Measurements from ENCODE around the gene MRPL22. TPM values are rescaled to one million over a fixed set of nuclear protein-coding genes. Genes with fewer than 3 reads are reported as not detected.
"Not testable (repeated sequence)": the region's sequence is repeated elsewhere in the genome, so short reads cannot be mapped to it uniquely, and the experiment has no call there.

MRPL22 gene
- total RNA-seq, 1 experiment from 2014 or later = 104 TPM

DNA sequence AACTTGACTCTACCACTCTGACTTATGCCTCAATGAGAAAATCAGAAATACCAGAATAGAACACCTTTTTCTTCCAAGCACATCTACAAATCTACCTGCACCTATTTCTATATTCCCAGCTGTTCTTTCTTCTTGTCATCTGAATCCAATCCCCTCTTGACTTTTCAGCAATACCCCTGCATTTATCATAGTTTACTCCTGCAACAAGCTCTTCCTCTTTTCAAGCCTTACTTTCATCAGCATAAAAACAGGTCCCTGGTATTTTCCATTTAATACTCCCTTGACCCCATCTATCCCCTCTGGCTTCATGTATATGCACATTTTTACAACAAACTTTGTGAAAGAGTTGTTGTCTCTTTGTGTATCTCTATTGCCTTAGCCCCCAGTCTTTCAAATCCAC, 6.0 kb upstream of the MRPL22 start:
- H3K9me3 ChIP-seq = no peaks in the 10 kb centered on the region
- peaks cover 51% of the 10 kb centered on the region for H3K36me3 ChIP-seq
- H3K27me3 ChIP-seq = no peaks in the 10 kb centered on the region
- no peak for DNase-seq
- H3K4me3 ChIP-seq = no peak overlapping the region

DNA sequence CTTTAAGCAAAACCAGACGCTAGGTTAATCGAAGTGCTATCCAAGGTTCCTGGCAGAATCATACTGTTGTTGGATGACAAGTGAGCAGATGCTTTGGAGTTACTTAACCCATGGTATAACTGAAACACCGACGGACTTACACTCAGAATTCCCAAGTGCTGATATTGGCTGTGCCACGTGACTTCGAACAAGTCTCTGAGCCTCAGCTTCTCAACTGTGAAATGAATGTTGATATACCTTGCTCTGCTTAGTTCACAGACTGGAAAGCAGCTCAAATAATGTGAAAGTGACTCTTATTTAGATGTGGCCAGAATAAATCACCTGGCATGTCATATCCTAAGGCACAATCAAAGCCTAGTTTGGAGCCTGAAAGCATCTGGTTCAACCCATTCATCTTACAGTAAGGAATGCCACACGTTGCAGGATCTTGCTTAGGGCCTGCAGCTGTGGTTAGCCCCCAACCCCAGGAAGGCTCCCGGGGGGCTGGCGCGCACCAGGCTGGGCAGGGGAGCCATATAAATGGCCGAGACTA, 3.6 kb upstream of the MRPL22 start:
- DNase-seq = no peak

DNA sequence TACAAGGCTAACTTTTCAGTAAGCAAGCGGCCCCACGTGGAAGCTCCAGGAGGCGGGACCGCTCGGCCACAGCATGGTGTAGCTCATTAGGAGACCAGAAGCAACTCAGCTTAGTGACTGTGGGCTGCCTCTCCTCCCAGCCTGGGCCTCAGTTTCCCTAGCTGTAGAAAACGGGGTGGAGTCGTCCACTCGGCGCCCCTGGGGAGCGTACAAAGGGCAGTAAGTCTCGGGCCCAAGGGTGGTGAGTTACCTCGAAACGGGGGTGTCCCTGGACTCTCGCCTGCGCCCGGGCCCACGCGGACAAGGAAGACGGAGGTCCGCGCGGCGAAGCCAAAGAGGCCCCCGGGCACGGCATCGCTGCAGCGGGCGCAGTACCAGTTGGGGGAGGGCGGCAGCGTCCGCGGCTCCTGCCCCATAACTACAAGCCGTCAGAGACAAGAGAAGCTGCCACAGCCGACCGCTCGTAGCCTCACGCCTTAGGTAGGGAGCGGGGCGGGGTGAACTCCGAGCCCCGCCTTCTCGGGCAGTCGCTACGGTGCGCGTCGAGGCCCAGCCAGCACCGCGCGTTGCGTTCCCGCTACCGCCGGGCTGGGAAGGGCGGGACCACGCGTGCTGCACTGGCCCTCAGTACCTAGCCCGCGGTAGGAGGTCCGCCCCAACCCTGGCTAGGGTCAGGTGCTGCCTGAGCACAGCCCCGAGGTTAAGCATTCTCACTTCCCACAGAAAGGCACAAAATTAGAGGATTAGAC, 3.0 kb upstream of the MRPL22 start, which contains the start of gene GEMIN5:
Gene GEMIN5, minus strand, starts transcription at position 494 of the 749 bp plus-strand sequence. Its CDS starts 78 bp downstream, at position 416.
- peak; percentile 93 for DNase-seq
- H3K27me3 ChIP-seq = no peaks in the 10 kb centered on the region
- H3K36me3 ChIP-seq = peaks cover 26% of the 10 kb centered on the region
- H3K9me3 ChIP-seq = no peaks in the 10 kb centered on the region
- H3K4me3 ChIP-seq = peak within 1 kb of the TSS; percentile 80

More for the DNA sequence above, 3.6 kb upstream of the MRPL22 start:
- H3K36me3 ChIP-seq = peaks cover 28% of the 10 kb centered on the region
- no peaks in the 10 kb centered on the region for H3K27me3 ChIP-seq
- H3K4me3 ChIP-seq = peak overlapping the region; percentile 80
- no peaks in the 10 kb centered on the region for H3K9me3 ChIP-seq

DNA sequence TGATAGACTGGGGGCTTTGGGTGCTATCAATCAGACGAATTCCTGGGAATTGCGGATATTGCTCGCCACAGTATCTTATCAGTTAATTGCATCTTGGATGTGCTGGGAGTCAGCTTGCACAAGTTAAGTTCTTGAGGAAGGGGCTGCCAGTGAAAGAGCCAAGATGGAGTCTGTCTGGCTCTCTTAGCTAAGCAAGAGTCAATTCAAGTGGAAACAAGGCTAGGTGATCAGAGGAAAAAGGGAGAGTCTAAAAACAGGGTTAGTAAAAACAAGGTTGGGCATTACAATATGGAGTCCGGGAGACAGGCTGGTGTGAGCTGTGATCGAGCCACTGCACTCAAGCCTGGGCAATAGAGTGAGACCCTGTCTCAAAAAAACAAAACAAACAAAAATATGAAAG, 1.5 kb upstream of the MRPL22 start:
- not testable (repeated sequence) for H3K9me3 ChIP-seq, H3K4me3 ChIP-seq, DNase-seq, H3K27me3 ChIP-seq
- peaks cover 17% of the 10 kb centered on the region for H3K36me3 ChIP-seq

DNA sequence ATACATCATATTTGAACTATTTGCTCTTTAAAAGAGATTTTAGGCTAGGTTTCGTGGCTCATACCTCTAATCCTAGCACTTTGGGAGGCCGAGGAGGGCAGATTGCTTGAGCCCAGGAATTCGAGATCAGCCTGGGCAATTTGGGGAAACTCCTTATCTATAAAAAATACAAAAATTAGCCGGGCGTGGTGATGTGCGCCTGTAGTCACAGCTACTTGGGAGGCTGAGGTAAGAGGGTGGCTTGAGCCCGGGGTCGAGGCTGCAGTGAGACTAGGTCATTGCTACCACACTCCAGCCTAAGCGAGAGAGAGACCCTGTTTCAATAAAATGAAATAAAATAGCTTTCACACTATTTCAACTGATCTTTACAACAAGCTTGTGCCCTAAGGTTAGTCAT, 500 bp upstream of the MRPL22 start:
- Histone ChIP-seq H3K9me3 (no peaks in the 10 kb centered on the region), H3K36me3 (peaks cover 13% of the 10 kb centered on the region), H3K4me3 (peak overlapping the region; percentile 74), H3K27me3 (no peaks in the 10 kb centered on the region)
- DNase-seq = no peak

DNA sequence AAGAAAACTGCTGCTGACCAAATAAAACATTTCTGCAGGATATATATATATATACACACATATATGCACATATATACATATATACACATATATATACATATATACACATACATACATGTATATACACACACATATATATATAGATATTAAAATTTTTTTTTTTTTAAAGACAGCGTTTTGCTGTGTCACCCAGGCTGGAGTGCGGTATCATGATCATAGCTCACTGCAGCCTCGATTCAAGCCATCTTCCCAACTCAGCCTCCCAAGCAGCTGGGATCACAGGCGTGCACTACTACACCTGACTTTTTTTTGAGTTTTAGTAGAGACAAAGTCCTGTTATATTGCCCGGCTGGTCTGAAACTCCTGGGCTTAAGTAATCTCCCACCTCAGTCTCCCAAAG, 2.7 kb downstream of the MRPL22 start:
- no peaks in the 10 kb centered on the region for H3K9me3 ChIP-seq
- no peaks in the 10 kb centered on the region for H3K27me3 ChIP-seq
- H3K4me3 ChIP-seq = no peak overlapping the region
- DNase-seq = no peak
- peaks cover 26% of the 10 kb centered on the region for H3K36me3 ChIP-seq

DNA sequence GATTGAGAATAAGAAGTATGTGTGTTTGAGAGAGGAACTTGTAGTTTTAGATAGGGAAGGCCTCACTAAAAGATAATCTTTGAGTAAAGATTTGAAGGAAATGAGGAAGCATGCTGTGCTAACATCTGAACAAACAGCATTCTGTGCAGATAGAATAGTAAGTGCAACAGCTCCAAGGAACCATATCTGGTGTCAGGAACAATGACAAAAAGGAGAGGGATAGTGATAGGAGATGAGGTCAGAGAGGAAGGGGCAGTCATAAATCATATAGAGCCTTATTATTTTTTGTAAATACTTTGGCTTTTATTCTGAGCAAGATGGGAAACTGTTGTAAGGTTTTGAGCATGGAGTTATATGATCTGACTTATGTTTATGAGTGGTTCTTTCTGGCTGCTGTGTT, 3.8 kb downstream of the MRPL22 start:
- DNase-seq = no peak
- Histone ChIP-seq H3K27me3 (no peaks in the 10 kb centered on the region), H3K4me3 (no peak overlapping the region), H3K9me3 (no peaks in the 10 kb centered on the region), H3K36me3 (peaks cover 30% of the 10 kb centered on the region)

DNA sequence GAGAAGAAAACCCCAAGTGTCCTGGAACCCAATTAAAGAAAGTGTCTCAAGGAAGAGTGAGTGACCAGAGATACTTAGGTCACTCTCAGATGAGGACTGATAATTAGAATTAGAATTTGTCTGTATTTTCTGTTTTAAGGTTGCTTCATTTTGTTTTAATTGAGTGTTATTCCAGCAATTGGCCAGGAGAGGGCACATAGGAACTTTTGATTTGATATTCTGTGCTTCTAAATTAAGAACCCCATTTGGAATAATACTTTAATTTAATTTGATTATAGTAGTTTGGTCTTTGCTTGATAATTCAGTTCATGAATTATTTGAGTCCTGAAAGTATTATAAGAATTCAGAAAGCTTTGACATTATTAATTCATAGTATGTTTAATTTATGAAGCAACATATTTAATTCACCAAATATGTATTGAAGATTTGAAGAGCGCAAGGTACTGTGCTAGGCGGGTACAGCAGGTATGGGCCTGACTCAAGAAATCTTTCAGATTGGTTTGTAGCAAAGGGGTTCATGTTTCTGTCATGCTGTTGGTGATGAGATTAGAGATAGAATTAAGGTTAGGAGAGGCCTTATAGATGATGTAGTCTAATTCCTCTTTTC, 4.9 kb downstream of the MRPL22 start:
- Histone ChIP-seq H3K27me3 (no peaks in the 10 kb centered on the region), H3K36me3 (peaks cover 34% of the 10 kb centered on the region), H3K9me3 (no peaks in the 10 kb centered on the region), H3K4me3 (no peak overlapping the region)
- DNase-seq = no peak

DNA sequence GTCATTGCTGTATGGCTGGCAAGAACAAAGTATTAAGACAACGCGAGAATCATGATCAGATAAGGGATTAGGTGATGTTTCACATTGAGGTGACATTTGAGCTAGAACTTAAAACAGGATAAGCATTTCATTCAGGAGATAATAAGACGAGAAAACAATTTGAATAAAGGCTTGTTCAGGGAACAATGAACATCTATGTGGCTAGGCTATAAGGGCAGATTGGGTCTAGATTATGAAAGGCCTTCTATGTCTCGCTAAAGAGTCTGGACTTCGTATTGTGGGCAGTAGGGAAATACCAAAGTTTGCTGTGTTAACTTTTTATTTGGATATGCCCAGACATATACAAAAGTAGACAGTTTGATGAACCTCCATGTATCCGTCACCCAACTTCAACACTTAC, 6.9 kb downstream of the MRPL22 start:
- H3K36me3 ChIP-seq = peaks cover 35% of the 10 kb centered on the region
- H3K9me3 ChIP-seq = no peaks in the 10 kb centered on the region
- DNase-seq = no peak
- no peak overlapping the region for H3K4me3 ChIP-seq
- H3K27me3 ChIP-seq = no peaks in the 10 kb centered on the region

DNA sequence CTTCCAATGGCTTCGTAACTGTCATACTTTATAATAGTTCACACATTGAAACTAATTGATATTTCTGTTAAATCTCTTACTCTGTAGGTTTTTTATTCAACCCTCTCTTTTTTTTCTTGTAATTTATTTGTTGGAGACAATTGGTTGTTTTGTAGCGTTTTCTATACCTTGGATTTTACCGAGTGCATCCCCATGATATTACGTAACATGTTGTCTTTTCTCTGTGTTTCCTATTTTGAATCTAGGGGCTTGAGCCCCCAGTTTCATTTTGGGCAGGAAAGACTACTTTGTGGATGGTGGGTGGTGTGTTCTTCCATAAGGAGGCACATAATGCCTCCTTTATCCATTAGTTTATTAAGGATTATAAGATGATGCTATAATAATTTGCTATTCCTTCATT, 7.4 kb downstream of the MRPL22 start:
- DNase-seq = no peak
- H3K36me3 ChIP-seq = peaks cover 36% of the 10 kb centered on the region
- no peak overlapping the region for H3K4me3 ChIP-seq
- H3K27me3 ChIP-seq = no peaks in the 10 kb centered on the region
- H3K9me3 ChIP-seq = no peaks in the 10 kb centered on the region

DNA sequence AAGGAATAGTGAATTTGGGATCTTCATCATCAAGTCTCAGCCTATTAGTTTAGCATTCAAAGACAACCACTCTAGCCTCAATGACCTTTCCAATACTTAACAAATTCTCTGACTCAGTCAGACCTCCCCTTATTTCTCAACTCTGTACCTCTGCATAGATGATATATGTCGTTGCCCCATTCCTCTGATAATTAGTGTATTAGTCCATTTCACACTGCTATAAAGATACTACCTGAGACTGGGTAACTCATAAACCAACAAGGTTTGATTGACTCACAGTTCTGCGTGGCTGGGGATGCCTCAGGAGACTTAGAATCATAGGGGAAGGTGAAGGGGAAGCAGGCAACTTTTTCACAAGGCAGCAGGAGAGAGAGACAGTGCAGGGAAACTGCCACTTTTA, 8.9 kb downstream of the MRPL22 start:
- Histone ChIP-seq H3K27me3 (no peaks in the 10 kb centered on the region), H3K9me3 (no peaks in the 10 kb centered on the region), H3K4me3 (no peak overlapping the region), H3K36me3 (peaks cover 37% of the 10 kb centered on the region)
- DNase-seq = no peak

DNA sequence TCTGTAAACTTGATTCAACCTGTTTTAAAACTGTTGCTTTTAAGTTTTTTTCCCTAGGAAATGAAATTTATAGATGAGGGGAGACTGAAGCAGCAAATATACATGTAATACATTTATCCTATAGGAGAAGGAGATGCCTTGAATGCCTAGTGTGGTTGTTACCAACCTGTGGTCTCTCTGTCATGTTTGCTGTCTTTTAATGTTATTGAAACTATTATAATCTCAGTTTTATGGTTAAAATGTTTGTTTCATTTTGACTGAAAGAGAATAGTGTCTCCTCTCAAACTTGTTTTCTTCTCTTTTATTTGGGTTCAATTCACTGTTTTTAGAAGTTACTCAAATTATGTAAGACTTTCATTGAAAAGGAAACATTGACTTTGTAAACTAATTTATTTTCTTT, 15.8 kb downstream of the MRPL22 start:
- Histone ChIP-seq H3K36me3 (peaks cover 63% of the 10 kb centered on the region), H3K9me3 (no peaks in the 10 kb centered on the region), H3K27me3 (no peaks in the 10 kb centered on the region), H3K4me3 (no peak overlapping the region)
- DNase-seq = no peak

DNA sequence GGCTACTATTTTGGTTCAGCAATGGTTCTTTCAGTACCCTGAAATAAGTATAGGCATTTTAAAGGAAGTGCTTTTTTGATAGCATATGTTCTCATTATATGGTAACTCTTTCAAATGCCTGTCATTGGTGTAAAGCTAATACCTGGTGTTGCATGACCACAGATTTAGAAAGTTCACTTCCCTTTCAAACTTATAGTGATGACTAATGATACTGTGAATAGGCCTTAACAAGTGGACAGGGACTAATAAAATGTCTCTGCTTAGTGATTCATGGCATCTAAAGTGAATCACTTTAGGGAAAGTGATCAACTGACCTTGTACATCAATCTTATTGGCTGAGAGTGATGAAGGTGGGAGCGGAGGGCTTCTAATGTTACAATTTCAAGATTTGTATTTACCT, 21.6 kb downstream of the MRPL22 start:
- Histone ChIP-seq H3K36me3 (peaks cover 53% of the 10 kb centered on the region), H3K27me3 (no peaks in the 10 kb centered on the region), H3K9me3 (no peaks in the 10 kb centered on the region), H3K4me3 (no peak overlapping the region)
- no peak for DNase-seq

DNA sequence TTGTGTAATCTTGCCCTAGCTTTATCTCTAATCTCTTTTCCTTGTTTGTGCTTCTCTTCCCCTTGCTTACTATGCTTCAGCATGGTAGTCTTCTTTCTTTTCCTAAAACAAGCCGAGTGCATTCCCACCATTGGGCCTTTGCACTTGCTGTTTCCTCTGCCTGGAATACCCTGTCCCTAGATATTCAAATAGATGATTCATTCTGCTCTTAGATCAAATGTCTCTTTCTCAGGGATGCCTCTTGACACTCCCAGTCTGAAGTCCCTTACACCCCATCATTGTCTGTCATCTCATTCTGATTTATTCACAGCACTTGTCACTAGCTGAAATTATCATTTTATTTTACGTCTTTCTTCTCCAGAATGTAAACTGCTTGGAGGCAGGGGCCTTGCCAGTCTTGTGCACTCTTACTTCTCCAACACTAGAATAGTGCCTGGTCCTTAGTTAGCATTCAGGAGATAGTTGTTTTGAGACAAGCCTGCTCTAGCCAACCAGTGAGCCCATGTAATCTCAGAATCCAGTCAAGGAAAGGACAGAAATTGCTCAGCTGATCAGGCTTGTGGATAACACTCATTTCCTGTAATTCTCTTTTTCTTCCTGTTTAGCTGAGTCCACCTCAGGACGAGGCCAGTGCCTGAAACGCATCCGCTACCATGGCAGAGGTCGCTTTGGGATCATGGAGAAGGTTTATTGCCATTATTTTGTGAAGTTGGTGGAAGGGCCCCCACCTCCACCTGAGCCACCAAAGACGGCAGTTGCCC, 25.4 kb downstream of the MRPL22 start:
- Histone ChIP-seq H3K9me3 (no peaks in the 10 kb centered on the region), H3K36me3 (peaks cover 36% of the 10 kb centered on the region), H3K4me3 (no peak overlapping the region), H3K27me3 (no peaks in the 10 kb centered on the region)
- no peak for DNase-seq

DNA sequence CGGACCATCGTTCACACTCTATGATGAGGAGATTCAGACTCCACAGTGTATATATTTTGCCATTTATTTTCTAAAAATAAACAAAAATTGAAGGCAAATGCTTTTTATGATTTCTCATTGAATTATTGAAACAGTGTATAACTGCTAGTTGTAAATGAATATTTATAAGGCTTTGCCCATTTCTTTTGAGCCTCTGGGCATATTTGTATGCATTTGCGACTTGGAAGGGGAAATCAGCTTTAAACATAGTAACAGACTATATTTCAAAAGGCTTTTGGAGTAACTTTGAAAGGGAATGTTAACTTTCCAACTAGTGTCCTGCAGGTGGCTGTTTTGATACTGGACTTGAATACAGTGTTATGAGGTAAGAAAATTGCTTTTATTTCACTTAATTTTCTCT, 26.0 kb downstream of the MRPL22 start:
- Histone ChIP-seq H3K9me3 (no peaks in the 10 kb centered on the region), H3K4me3 (no peak overlapping the region), H3K27me3 (no peaks in the 10 kb centered on the region), H3K36me3 (peaks cover 30% of the 10 kb centered on the region)
- no peak for DNase-seq

DNA sequence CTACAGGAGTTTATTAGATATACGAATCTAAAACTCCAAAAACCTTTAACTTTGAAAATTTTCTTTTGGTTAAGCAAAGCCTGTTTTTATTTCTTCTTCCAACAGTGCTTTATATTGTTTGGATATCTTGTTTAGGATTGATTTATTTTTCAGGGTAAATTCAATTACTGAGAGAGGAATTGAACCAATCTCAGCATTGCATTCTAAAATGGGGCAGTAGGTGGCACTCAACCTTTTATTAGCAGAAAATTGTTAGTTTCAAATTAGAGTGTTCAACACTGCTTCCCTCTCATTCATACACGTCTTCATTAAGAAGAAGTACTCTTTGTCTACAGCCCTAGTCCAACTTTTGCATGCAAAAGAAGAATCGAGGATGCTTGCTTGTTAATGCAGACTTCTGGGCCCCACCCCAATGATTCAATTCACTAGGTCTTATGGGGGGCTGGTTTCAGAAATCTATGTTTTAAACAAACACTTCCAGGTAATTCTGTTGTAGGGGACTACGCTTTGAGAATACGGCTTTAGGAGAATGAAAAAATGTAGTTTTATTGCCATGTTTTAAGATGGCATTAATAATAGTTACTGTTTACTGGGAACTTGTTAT, 26.6 kb downstream of the MRPL22 start:
- Histone ChIP-seq H3K9me3 (no peaks in the 10 kb centered on the region), H3K36me3 (peaks cover 25% of the 10 kb centered on the region), H3K4me3 (no peak overlapping the region), H3K27me3 (no peaks in the 10 kb centered on the region)
- DNase-seq = no peak

DNA sequence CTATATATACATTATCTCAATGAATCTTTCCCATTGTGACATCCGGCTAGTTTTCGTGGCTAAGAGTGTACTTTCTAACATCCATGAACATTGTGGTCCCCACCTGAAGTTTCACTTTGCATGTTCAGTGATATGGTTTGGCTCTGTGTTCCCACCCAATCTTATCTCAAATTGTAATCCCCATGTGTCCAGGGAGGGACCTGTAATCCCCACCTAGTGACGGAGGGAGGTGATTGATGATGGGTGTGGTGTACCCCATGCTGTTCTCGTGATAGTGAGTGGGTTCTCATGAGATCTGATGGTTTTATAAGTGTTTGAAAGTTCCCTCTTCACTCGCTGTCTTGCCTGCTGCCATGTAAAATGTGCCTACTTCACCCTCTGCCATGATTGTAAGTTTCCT, 28.1 kb downstream of the MRPL22 start:
- H3K27me3 ChIP-seq = no peaks in the 10 kb centered on the region
- H3K9me3 ChIP-seq = no peaks in the 10 kb centered on the region
- DNase-seq = no peak
- H3K36me3 ChIP-seq = peaks cover 25% of the 10 kb centered on the region
- no peak overlapping the region for H3K4me3 ChIP-seq

Data from MG63 (cell line).